K562 (cell line): Measurements from ENCODE around the gene ZMIZ1. TPM values are rescaled to one million over a fixed set of nuclear protein-coding genes. Genes with fewer than 3 reads are reported as not detected.

Experiments used
- ATAC-seq: fragments of 200-7000 bp; cut with Tn5 transposase; 3 replicates; pipeline ENCODE4 v1.9.1; 2020; ENCODE audit warnings: moderate library complexity
- BruUV-seq: library from RNA; stranded (reverse); fragments of 400-500 nt; replicated peaks from 2 replicates; lab custom pipeline; 2021; lab: Mats Ljungman, UMichigan
- CTCF ChIA-PET: fragments of 300-600 bp; formaldehyde crosslinking; extraction: SDS; loops from one replicate; lab custom pipeline; 2021; ENCODE audit warnings: low intra/inter-chr PET ratio; lab: Yijun Ruan, JAX
- POLR2A ChIA-PET: fragments of 300-600, 350-650 bp; sonication (Branson Sonifier 250); formaldehyde crosslinking; extraction: SDS; loops from one replicate; lab custom pipeline; 2021; ENCODE audit warnings: antibody characterized with exemption, inconsistent platforms; lab: Yijun Ruan, JAX
- DNase-seq, 4 experiments: peaks; one replicate each; pipeline versions ENCODE4 v3.0.0 to v3.0.0-alpha.2; 2011 to 2018; ENCODE audit warnings: low spot score in 3 of 4, mixed read lengths in 3 of 4; ENCODE audit errors: extremely low read depth in 1 of 4
- FAIRE-seq: peaks from 2 replicates; lab custom pipeline; 2011; peaks lifted over from hg19 to GRCh38; lab: Jason Lieb, UNC
- H2AFZ ChIP-seq: 2 replicates; pipeline ENCODE4 v1.6.0; 2011; ENCODE audit warnings: low read depth, low read length, control low read depth, inconsistent platforms
- H3K27ac ChIP-seq: fragments of 200-600 bp; 3 replicates; pipeline ENCODE4 v1.8.0; 2011; ENCODE audit warnings: low read depth, mild to moderate bottlenecking, control low read depth, inconsistent platforms, low read length, moderate library complexity, mixed read lengths; ENCODE audit errors: extremely low read depth
- H3K27me3 ChIP-seq, 2 experiments: fragments of 300-600 bp in 1 of 2; 2 replicates in 1 of 2; 3 replicates in 1 of 2; pipeline versions ENCODE4 v1.6.0 to v1.8.0; 2011; ENCODE audit warnings: inconsistent platforms in 2 of 2, low read length in 2 of 2, mild to moderate bottlenecking in 1 of 2, mixed read lengths in 1 of 2, moderate library complexity in 1 of 2; ENCODE audit not compliant: control insufficient read depth in 2 of 2, insufficient read depth in 2 of 2
- H3K36me3 ChIP-seq: fragments of 300-600 bp; 3 replicates; pipeline ENCODE4 v1.8.0; 2011; ENCODE audit warnings: mild to moderate bottlenecking, low read length, inconsistent platforms; ENCODE audit not compliant: control insufficient read depth, insufficient read depth
- H3K4me1 ChIP-seq, 2 experiments: fragments of 200-600 bp in 1 of 2; replicated peaks in 1 of 2; 2 replicates in 1 of 2; 3 replicates in 1 of 2; pipeline versions ENCODE4 v1.5.1 to v1.8.0; 2011; ENCODE audit warnings: inconsistent platforms in 2 of 2, low read length in 2 of 2, mild to moderate bottlenecking in 1 of 2, mixed read lengths in 1 of 2, moderate library complexity in 1 of 2; ENCODE audit not compliant: control insufficient read depth in 2 of 2, insufficient read depth in 2 of 2
- H3K4me2 ChIP-seq: 2 replicates; pipeline ENCODE4 v1.6.1; 2011; ENCODE audit warnings: low read length, control low read depth, inconsistent platforms, mixed read lengths; ENCODE audit not compliant: insufficient read depth
- H3K4me3 ChIP-seq: fragments of 200-600 bp; sonication (generic), shearing (Covaris generic); 2 replicates; pipeline ENCODE4 v1.5.1; 2016; ENCODE audit warnings: control low read depth, inconsistent platforms
- H3K79me2 ChIP-seq: fragments of 200-600 bp; 3 replicates; pipeline ENCODE4 v1.8.0; 2011; ENCODE audit warnings: low read length, inconsistent platforms; ENCODE audit not compliant: control insufficient read depth, insufficient read depth
- H3K9ac ChIP-seq, 2 experiments: 2 replicates each; pipeline versions ENCODE4 v1.6.0 to v1.6.1; 2011; ENCODE audit warnings: low read depth in 2 of 2, low read length in 2 of 2, control low read depth in 1 of 2, inconsistent platforms in 1 of 2, mild to moderate bottlenecking in 1 of 2, mixed read lengths in 1 of 2; ENCODE audit not compliant: insufficient read depth in 1 of 2
- H3K9me1 ChIP-seq: one replicate; pipeline ENCODE4 v1.6.0; 2011; ENCODE audit warnings: inconsistent platforms, mild to moderate bottlenecking, low read length, moderate library complexity; ENCODE audit not compliant: control insufficient read depth, insufficient read depth
- H3K9me3 ChIP-seq: replicated peaks from 2 replicates; pipeline ENCODE4 v1.5.1; 2011; ENCODE audit warnings: low read depth, low read length, inconsistent platforms; ENCODE audit not compliant: control insufficient read depth, insufficient read depth
- H4K20me1 ChIP-seq: replicated peaks from 2 replicates; pipeline ENCODE4 v1.6.1; 2011; ENCODE audit warnings: low read length, inconsistent platforms, mixed read lengths; ENCODE audit not compliant: control insufficient read depth, insufficient read depth
- ARID1B ChIP-seq: fragments of 450-650 bp; IDR thresholded peaks from 2 replicates; pipeline ENCODE4 v1.6.1; 2016; ENCODE audit warnings: antibody characterized with exemption, mild to moderate bottlenecking, inconsistent platforms
- ATF3 ChIP-seq, 2 experiments: fragments of 450-650 bp in 1 of 2; sonication (generic) in 1 of 2; formaldehyde crosslinking in 1 of 2; IDR thresholded peaks in 1 of 2; conservative IDR thresholded peaks in 1 of 2; 2 replicates each; pipeline versions ENCODE4 v1.6.1 to v1.8.1; 2016 to 2023; ENCODE audit warnings: mild to moderate bottlenecking in 2 of 2, moderate library complexity in 2 of 2, inconsistent platforms in 1 of 2, missing genetic modification reagents in 1 of 2
- C11orf30 ChIP-seq: fragments of 450-650 bp; IDR thresholded peaks from 2 replicates; pipeline ENCODE4 v1.6.1; 2016; ENCODE audit warnings: low read depth, mild to moderate bottlenecking
- DPF2 ChIP-seq: fragments of 450-650 bp; IDR thresholded peaks from 2 replicates; pipeline ENCODE4 v1.6.1; 2016
- EGR1 ChIP-seq: fragments of 450-650 bp; conservative IDR thresholded peaks from 2 replicates; pipeline ENCODE4 v1.6.1; 2017; ENCODE audit warnings: mild to moderate bottlenecking
- FOSL1 ChIP-seq: fragments of 200-800 bp; sonication (Bioruptor generic); conservative IDR thresholded peaks from 2 replicates; pipeline ENCODE4 v1.6.1; 2016; ENCODE audit warnings: missing genetic modification characterization, missing compliant biosample characterization
- KLF6 ChIP-seq: fragments of 250-450 bp; sonication (Bioruptor Pico); IDR thresholded peaks from 2 replicates; pipeline ENCODE4 v1.4.0; 2020; ENCODE audit warnings: mild to moderate bottlenecking, moderate library complexity, borderline replicate concordance
- MCM2 ChIP-seq: fragments of 450-650 bp; IDR thresholded peaks from 2 replicates; pipeline ENCODE4 v1.6.1; 2017; ENCODE audit warnings: low read depth, mild to moderate bottlenecking
- NBN ChIP-seq: fragments of 450-650 bp; IDR thresholded peaks from 2 replicates; pipeline ENCODE4 v1.6.1; 2016; ENCODE audit warnings: low read depth, mild to moderate bottlenecking
- NFYB ChIP-seq: IDR thresholded peaks from 2 replicates; pipeline ENCODE4 v1.6.1; 2011; ENCODE audit warnings: mild to moderate bottlenecking, moderate library complexity; ENCODE audit not compliant: insufficient read length; ENCODE audit errors: extremely low read depth
- SMAD4 ChIP-seq: fragments of 250-450 bp; sonication (Bioruptor Pico); conservative IDR thresholded peaks from 2 replicates; pipeline ENCODE4 v1.8.0; 2021; ENCODE audit warnings: inconsistent platforms, mild to moderate bottlenecking, moderate library complexity
- TAF1 ChIP-seq: IDR thresholded peaks from 2 replicates; pipeline ENCODE4 v1.6.1; 2011; ENCODE audit warnings: mild to moderate bottlenecking, low read length, moderate library complexity; ENCODE audit not compliant: insufficient read depth, control insufficient read depth, severe bottlenecking; ENCODE audit errors: extremely low read depth
- TCF15 ChIP-seq: fragments of 250-450 bp; sonication (Bioruptor Pico); IDR thresholded peaks from 2 replicates; pipeline ENCODE4 v1.8.0; 2022; ENCODE audit warnings: moderate library complexity, mild to moderate bottlenecking, inconsistent platforms
- ZNF395 ChIP-seq: fragments of 200-800 bp; sonication (Bioruptor generic); IDR thresholded peaks from 2 replicates; pipeline ENCODE4 v1.6.1; 2017; ENCODE audit warnings: missing genetic modification characterization, missing compliant biosample characterization
- ZNF589 ChIP-seq: fragments of 200-800 bp; sonication (Bioruptor generic); IDR thresholded peaks from 2 replicates; pipeline ENCODE4 v1.6.1; 2016; ENCODE audit warnings: low read depth, missing genetic modification characterization, missing compliant biosample characterization
- WGBS: fragments of 100-300 bp; shearing (Covaris generic); methylation state at CpG from one replicate; pipeline ENCODE4 v1.1.6; 2016; ENCODE audit warnings: low coverage, mixed read lengths; ENCODE audit not compliant: insufficient coverage; ENCODE audit errors: missing lambda C conversion rate; 5-methylcytosine and 5-hydroxymethylcytosine counted together
- in situ Hi-C: fragments of 300-500 bp; cut with MboI; formaldehyde crosslinking; loops from 4 replicates; pipeline ENCODE4 v1.15.0; 2018; ENCODE audit warnings: inconsistent platforms, mixed read lengths
- intact Hi-C: fragments of 100-400 bp; cut with micrococcal nuclease; formaldehyde crosslinking; loops from 2 replicates; pipeline ENCODE4 v1.14.2; 2022
- polyA plus RNA-seq, 8 experiments: library from polyadenylated mRNA; depleted of rRNA in 4 of 8; stranded (reverse) in 5 of 8; unstranded in 3 of 8; fragments of >200 nt; fragmentation: Nextera tagmentation in 2 of 8; fragmentation: Illumina TruSeq in 1 of 8; extraction: Ambion mirVana in 2 of 8; extraction: Trizol in 1 of 8; gene quantifications; 2 replicates each; pipeline versions ENCODE4 v1.2.1 to v1.2.3, GENCODE V29; 2011 to 2014; ENCODE audit warnings: inconsistent platforms in 1 of 8, missing spikeins in 1 of 8
- total RNA-seq, 7 experiments: library from RNA; depleted of rRNA in 6 of 7; stranded (reverse); fragments of >200 nt in 6 of 7; fragmentation: Illumina TruSeq in 2 of 7; extraction: Trizol in 2 of 7; gene quantifications; 2 replicates each; pipeline versions ENCODE4 v1.2.1 to v1.2.3, GENCODE V29; 2011 to 2021; ENCODE audit warnings: low replicate concordance in 1 of 7

ZMIZ1 gene
- total and polyA plus RNA-seq, 9 of the 15 experiments (the other 6 are each of a cell fraction or from before 2014, with no cell fraction given): 1.0 to 37.3 (median 4.3) TPM

GRCh38 chr10:79184145-79184625 is 115.4 kb downstream of the ZMIZ1 start:
- no peak overlapping the region for H3K4me3 ChIP-seq
- ATAC-seq: no peak
- no peak overlapping the region for H3K4me2 ChIP-seq
- peak overlapping the region in 1 of 2 experiments; percentile 74; a peak in 2 of 4 replicates for H3K9ac ChIP-seq
- H3K4me1 ChIP-seq: peaks cover 89 to 96% of the 10 kb centered on the region in 2 experiments
- no peaks in the 10 kb centered on the region for H4K20me1 ChIP-seq
- H3K9me1 ChIP-seq: no peaks in the 10 kb centered on the region
- WGBS: 50% methylated on average over 7 of the region's 7 CpGs
- intact Hi-C loops: no loop called here
- no peak overlapping the region for H2AFZ ChIP-seq
- H3K27me3 ChIP-seq: no peaks in the 10 kb centered on the region
- ChIA-PET CTCF (no interaction called here), POLR2A (interaction anchor here (0.6 to 2.2 kb wide), 4 partner anchors 12 to 871 kb away, joined by 3 to 7 read pairs (median 4); no protein-coding TSS in a partner anchor)
- no TSS peak for BruUV-seq
- H3K9me3 ChIP-seq: no peaks in the 10 kb centered on the region
- TF ChIP-seq ATF3 (IDR thresholded peaks at IDR 0.05) (peak; percentile 34; the same call in 1 of the 2 replicates), ATF3 (CRISPR knock-in tag; conservative IDR thresholded peaks at IDR 0.05) (no peak), TAF1 (no peak), ARID1B (no peak), NFYB (no peak), ZNF395 (CRISPR knock-in tag) (no peak), FOSL1 (tag) (0 out of 2 replicates have a peak, but pooled peaks have one; percentile 23), SMAD4 (0 out of 2 replicates have a peak, but pooled peaks have one; percentile 21), TCF15 (CRISPR knock-in tag) (no peak), MCM2 (no peak), EGR1 (peak; percentile 26; the same call in 1 of the 2 replicates), DPF2 (no peak), NBN (no peak), ZNF589 (0 out of 2 replicates have a peak, but pooled peaks have one; percentile 36), C11orf30 (no peak), KLF6 (CRISPR knock-in tag) (no peak)
- in situ Hi-C loops: loop anchor here (25.0 kb wide), 2 partner anchors 97 to 1147 kb away; partner anchors contain the start of genes POLR3A and RPS24
- no peak for FAIRE-seq
- no peak for DNase-seq
- peaks cover 23% of the 10 kb centered on the region; the same call in 2 of the 3 replicates for H3K79me2 ChIP-seq
- H3K36me3 ChIP-seq: peaks cover 41% of the 10 kb centered on the region
- no peak overlapping the region for H3K27ac ChIP-seq
